Measurements from ENCODE around the gene TMEM181.
A peak's percentile ranks its signal among the peaks of the same experiment; 100 is the strongest.
"Not testable (repeated sequence)": the region's sequence is repeated elsewhere in the genome, so short reads cannot be mapped to it uniquely, and the experiment has no call there.

Gene TMEM181

GRCh38 chr6:158618289-158618688, 58.4 kb downstream of the TMEM181 start:
- not testable (repeated sequence) for DNase-seq (ENCODE audit: insufficient read length, low spot score); FAIRE-seq

DNA sequence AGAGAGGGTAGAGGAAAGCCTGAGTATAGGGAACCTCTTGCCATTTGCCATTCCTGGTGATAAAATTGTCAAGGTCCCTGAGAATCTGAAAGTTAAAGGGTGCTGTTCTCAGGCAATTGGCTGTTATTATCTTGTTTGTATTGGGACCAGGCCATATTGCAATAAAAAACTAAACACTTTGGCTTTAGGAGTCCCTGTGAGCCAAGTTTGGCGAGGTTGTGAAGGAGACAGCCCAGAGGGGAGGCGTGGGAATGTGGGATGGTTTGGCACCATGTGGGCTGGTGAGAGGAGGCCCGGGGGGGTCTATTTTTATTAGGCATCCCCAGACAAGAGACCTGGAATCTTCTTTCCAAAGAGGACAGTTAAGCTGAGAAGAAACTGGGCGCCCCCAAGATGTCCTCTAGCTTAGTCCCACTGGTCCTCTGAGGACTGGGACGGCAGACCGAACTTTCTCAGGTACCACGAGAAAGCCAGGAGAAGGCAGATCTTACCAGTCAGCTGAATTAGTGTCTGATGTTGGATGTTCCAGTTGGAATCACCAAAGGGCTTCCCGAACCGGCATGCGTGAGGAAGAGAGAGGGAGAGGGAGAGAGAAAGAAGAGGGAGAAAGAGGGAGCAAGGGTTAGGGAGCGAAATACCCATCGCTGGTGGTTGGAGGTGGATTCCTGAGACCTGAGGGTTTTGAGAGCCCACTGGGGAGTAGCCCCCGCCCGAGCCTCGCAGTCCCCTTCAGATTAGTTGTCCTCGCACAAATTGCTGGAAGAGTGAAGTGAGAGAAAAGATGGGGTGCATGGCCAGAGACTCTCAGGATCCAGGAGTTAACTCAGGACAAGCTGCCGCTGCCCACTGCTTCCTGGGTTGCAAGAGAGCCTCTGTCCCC, 60.3 kb downstream of the TMEM181 start:
- DNase-seq (ENCODE audit: insufficient read length, low spot score): no peak

GRCh38 chr6:158620963-158621693, 61.2 kb downstream of the TMEM181 start:
- DNase-seq (ENCODE audit: insufficient read length, low spot score): no peak
- no peak for FAIRE-seq

More for the DNA sequence above, 60.3 kb downstream of the TMEM181 start:
- FAIRE-seq: no peak

- no peak for DNase-seq (ENCODE audit: insufficient read length, low spot score)
- FAIRE-seq: no peak
Observed at GRCh38 chr6:158621694-158622544, 62.0 kb downstream of the TMEM181 start.

DNA sequence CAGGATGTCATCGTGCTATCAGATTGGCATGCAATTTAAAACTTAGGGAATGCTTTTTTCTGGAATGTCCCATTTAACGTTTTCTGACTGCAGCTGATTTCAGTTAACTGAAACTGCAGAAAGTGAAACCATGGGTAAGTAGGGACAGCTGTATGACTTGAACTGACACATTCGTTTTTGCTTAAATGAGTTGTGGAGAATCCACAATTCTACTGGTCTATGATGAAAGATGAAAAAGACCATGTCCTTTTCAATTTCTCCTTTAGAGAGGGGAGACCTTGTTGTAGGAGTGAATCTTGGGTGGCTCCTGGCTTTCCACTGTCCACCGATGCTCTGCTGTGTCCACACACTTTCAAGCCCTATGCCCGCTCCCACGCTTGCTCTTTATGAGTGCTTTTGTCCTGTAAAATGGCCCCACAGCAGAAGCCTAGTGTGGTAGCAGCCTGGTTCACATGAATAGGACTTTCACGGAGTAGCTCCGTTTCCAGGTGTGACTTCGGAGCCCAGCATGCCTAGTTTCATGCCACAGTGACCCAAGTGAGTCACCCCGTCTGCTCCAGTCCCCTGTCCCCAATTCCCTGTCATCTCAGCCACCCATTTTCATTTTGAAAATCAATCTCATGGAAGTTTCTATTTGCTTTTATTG, 62.8 kb downstream of the TMEM181 start:
- DNase-seq (ENCODE audit: insufficient read length, low spot score): no peak
- FAIRE-seq: no peak

DNA sequence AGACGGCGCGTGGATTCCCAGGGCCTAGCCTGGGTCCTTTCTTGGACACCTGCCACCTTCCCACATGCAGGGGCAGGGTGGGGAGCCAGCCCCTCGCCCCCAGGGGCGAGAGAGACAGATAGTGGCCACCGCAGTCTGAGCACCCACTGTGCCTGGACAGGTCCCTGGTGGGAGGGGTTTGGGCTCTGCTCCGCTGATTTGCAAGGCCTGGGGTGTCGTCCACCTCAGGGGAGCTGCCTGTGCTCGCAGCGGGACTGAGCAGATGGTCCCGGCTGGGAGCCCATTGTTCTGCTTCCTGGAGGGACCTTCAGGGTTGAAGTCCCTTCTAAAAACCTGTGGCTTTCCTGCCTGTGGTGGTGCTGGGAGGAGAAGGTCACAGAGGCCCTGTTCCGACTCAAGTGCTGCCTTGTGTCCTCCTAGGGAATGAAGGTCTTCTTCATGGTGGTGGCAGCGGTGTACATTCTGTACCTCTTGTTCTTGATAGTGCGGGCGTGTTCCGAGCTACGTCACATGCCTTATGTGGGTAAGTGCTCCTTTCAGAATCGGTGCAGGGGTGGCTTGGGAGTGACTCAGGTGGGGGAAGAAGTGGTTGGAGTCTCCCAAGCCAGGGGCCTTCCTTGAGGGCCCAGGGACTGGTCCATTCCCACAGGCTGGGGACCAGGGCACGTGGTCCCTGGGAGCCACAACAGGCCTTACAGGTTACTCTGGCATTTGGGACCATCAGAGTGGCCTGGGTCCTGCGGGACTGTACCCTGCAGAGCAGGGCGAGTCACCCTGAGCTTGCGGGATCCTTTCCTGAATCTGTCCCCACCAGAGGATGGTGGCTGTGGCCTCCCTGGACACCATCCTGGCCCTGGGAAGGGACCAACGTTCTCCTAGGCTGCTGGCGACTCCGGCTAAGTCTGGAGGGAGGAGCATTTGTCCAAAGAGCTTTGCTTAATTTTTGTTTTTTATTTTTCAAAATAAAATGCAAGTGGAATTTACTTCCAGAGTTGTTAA, 65.1 kb downstream of the TMEM181 start:
- FAIRE-seq (no peak), DNase-seq (ENCODE audit: insufficient read length, low spot score) (no peak)

- no peak for FAIRE-seq
- no peak for DNase-seq (ENCODE audit: insufficient read length, low spot score)
Observed at GRCh38 chr6:158625881-158626305, 66.0 kb downstream of the TMEM181 start.

DNA sequence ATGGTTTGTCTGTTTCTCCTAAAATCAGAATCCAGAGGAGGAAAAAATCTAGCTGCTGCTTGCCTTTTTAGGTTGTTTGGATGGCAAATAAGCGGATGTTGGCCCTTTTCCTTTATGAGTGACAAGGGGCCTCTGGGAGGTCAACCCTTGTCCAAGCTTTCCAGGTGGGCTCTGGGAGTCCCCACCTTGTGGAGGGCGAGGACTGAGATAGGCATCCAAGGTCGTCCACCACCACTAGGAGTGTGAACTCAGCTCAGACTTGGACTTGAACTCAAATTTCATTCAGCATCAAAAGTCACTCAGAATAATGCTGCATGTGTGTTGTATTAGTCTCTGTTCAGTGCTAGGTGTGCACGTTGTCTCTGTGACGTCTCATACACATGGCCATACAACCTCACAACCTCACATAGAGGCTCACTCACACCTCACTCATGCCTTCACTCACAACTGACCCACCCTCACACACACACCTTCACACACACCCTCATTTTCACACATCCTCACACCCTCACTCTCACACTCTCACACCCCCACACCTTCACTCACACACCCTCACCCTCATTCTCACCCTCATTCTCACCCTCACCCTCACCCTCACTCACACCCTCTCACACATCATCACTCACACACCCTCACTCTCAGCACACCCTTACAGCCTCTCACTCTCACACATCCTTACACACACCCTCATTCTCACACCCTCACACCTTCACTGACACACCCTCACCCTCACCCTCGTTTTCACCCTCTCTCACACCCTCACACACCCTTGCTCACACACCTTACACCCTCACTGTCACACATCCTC, 66.7 kb downstream of the TMEM181 start:
- DNase-seq (ENCODE audit: insufficient read length, low spot score): no peak
- no peak for FAIRE-seq

DNA sequence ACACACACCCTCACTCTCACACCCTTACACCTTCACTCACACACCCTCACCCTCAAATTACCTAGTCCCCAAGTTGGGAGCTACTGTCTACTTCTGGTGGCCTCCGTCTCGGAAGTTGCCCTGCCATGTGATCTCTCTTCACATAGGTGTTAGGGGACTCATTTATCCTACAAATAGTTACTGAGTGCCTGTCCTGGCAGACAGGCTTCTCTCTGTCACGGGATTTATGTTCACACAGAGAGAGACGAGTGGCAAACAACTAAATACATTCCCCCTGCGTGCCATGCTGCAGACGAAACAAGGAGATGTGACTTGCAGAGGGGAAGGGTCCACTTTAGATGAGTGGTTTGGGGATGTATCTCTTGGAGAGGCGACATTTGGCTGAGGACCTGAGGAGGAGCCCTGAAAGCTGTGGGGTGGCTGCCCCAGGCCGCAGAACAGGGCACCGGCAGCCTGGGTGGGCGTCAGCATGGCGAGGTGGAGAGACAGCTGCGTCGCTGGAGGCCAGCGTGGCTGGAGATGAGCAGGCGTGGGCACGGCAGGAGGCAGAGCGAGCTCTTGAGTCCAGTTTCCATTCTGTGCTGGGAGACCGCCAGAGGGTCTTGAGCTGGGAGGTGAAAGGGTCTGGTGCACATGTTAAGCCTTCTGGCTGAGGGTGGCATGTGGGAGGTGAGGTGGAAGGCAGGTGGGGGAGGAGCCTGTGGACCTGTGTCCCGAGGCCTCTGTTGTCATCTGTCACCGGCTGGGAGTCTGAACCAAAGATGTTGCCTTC, 67.5 kb downstream of the TMEM181 start:
- FAIRE-seq (no peak), DNase-seq (ENCODE audit: insufficient read length, low spot score) (no peak)

GRCh38 chr6:158627940-158628211, 68.0 kb downstream of the TMEM181 start:
- no peak for FAIRE-seq
- DNase-seq (ENCODE audit: insufficient read length, low spot score): no peak

GRCh38 chr6:158628542-158628941, 68.7 kb downstream of the TMEM181 start:
- no peak for FAIRE-seq
- no peak for DNase-seq (ENCODE audit: insufficient read length, low spot score)

DNA sequence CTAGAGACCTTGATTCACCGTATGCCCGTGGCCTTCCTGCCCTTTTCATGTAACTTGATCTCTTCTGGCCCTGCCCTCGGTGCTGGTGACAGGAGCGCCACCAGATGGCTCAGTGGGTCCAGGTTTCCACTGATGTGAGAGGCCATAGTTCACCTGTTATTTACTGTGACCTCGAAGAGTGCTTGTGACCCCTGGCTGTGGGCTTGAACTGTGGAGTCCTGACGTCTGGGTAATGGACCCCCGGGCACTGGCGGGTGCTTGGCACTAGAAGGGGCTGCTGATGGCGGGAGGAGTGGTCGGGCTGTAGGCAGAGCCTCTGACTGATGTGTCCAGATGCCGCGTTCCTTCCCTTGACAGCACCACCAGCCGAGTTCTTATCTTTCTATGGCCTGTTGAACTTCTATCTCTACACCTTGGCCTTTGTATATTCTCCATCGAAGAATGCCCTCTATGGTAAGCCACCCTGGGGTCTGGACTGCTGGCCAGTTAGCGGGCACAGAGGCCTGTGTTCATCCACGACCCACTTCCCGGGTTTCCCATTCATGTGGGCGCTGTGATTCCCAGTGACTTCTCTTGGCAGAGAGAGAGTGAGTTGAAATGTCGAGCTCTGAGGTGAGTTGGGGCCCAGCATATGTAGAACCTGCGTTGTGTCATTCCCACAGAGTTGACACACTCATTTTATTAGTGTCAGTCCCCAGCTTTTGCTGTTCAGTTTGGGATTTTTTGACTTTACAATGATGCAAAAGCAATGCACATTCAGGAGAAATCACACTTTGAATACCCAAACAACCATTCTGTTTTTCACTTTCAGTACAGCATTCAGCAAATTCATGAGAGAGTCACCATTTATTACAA, 69.7 kb downstream of the TMEM181 start:
- no peak for FAIRE-seq
- DNase-seq (ENCODE audit: insufficient read length, low spot score): no peak

DNA sequence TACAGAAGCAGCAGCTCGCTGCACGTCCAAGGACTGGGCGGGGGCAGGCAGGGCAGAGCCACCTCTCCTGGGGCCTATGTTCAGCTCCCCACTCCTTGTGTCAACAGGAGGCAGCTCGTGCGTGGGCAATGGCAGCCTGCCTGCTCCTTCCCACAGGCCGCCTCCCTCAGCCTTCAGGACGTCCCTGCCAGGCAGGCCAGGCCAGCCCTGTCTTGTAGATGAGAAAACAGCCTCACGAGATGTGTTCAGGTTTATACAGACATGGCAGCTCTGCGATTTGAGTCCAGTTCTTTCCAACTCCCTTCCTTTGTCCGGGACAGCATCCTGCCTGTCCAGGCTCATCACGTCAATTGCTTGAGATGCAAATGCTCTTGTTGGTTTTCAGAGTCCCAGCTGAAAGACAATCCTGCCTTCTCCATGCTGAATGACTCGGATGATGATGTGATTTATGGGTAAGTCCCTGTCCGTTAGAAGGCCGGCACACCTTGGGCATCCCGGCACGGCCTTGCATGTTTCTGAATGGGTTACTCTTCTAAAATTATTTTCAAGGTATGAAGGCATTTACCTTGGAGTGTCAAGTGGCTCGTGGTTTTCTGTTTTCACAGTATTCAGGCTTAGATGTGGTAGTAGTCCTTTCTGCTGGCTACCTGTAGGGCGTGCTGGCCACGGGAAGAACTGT, 71.2 kb downstream of the TMEM181 start:
- no peak for FAIRE-seq

GRCh38 chr6:158631678-158632537, 72.0 kb downstream of the TMEM181 start:
- DNase-seq (ENCODE audit: insufficient read length, low spot score) (no peak), FAIRE-seq (peak; percentile 14)

More for the DNA sequence above, 71.2 kb downstream of the TMEM181 start:
- DNase-seq (ENCODE audit: insufficient read length, low spot score): no peak

- not testable (repeated sequence) for FAIRE-seq; DNase-seq (ENCODE audit: insufficient read length, low spot score)
Observed at GRCh38 chr6:158632538-158633119, 72.7 kb downstream of the TMEM181 start.
